T-cell (primary cell): Measurements from ENCODE around the gene TAF3. TPM values are rescaled to one million over a fixed set of nuclear protein-coding genes. Genes with fewer than 3 reads are reported as not detected.

Experiments used
- ATAC-seq, 4 experiments: fragments of 200-7000 bp in 3 of 4; fragments of 150-1000 bp in 1 of 4; cut with Tn5 transposase; replicated peaks in 1 of 4; 1 replicate in 3 of 4; 2 replicates in 1 of 4; pipeline ENCODE4 v1.10.0; 2021; ENCODE audit warnings: moderate library complexity in 3 of 4, mild to moderate bottlenecking in 2 of 4, moderate number of reproducible peaks in 1 of 4
- CTCF ChIA-PET, 2 donors: fragments of 300-600 bp; sonication (Branson Sonifier 250); formaldehyde crosslinking; loops; one replicate each; lab custom pipeline; 2022; ENCODE audit warnings: antibody characterized with exemption in 2 of 2; lab: Charles Lee
- POLR2A ChIA-PET, 2 donors: fragments of 300-600 bp; sonication (Branson Sonifier 250); formaldehyde crosslinking; loops; one replicate each; lab custom pipeline; 2022; ENCODE audit warnings: antibody characterized with exemption in 2 of 2; lab: Charles Lee
- DNase-seq, 35 experiments: peaks; one replicate each; pipeline versions ENCODE4 v3.0.0 to v3.0.0-alpha.2; 2013 to 2023
- H3K27ac ChIP-seq: one replicate; pipeline ENCODE4 v1.5.1; 2013; ENCODE audit warnings: low read length
- H3K27me3 ChIP-seq, 2 experiments: replicated peaks in 1 of 2; 1 replicate in 1 of 2; 2 replicates in 1 of 2; pipeline versions ENCODE4 v1.6.1 to v1.7.0; 2013; ENCODE audit warnings: low read length in 1 of 2, mixed read lengths in 1 of 2; ENCODE audit not compliant: control insufficient read depth in 2 of 2, insufficient read depth in 2 of 2; ENCODE audit errors: extremely low read depth in 1 of 2
- H3K36me3 ChIP-seq, 2 donors: 1 replicate in 1 of 2; 2 replicates in 1 of 2; pipeline versions ENCODE4 v1.6.1 to v1.7.0; 2013; ENCODE audit warnings: low read length in 1 of 2; ENCODE audit not compliant: control insufficient read depth in 2 of 2, insufficient read depth in 1 of 2; ENCODE audit errors: extremely low read depth in 1 of 2
- H3K4me1 ChIP-seq, 2 experiments: 1 replicate in 1 of 2; 2 replicates in 1 of 2; pipeline versions ENCODE4 v1.6.1 to v1.7.0; 2013; ENCODE audit warnings: low read length in 2 of 2, mixed read lengths in 1 of 2; ENCODE audit not compliant: insufficient read depth in 2 of 2, control insufficient read depth in 1 of 2; ENCODE audit errors: extremely low read depth in 1 of 2
- H3K4me3 ChIP-seq, 2 donors: 1 replicate in 1 of 2; 2 replicates in 1 of 2; pipeline versions ENCODE4 v1.5.1 to v1.7.0; 2013; ENCODE audit warnings: mild to moderate bottlenecking in 2 of 2, low read length in 1 of 2, moderate library complexity in 1 of 2; ENCODE audit not compliant: control insufficient read depth in 1 of 2; ENCODE audit errors: extremely low read depth in 1 of 2
- H3K9me3 ChIP-seq: 2 replicates; pipeline ENCODE4 v1.7.0; 2013
- H3K27ac Mint-ChIP-seq, 2 donors: one replicate each; pipeline ENCODE4 v1.8.0; 2020 to 2021; ENCODE audit warnings: mild to moderate bottlenecking in 2 of 2, mixed read lengths in 2 of 2
- H3K27me3 Mint-ChIP-seq, 2 donors: one replicate each; pipeline ENCODE4 v1.8.0; 2021 to 2022; ENCODE audit warnings: mixed read lengths in 2 of 2
- H3K36me3 Mint-ChIP-seq: one replicate; pipeline ENCODE4 v1.8.0; 2021; ENCODE audit warnings: mixed read lengths
- H3K4me1 Mint-ChIP-seq, 3 donors: one replicate each; pipeline ENCODE4 v1.8.0; 2020 to 2022; ENCODE audit warnings: mixed read lengths in 3 of 3, mild to moderate bottlenecking in 1 of 3
- H3K4me3 Mint-ChIP-seq, 3 donors: one replicate each; pipeline ENCODE4 v1.8.0; 2020 to 2022; ENCODE audit warnings: mild to moderate bottlenecking in 3 of 3, mixed read lengths in 3 of 3, moderate library complexity in 3 of 3
- H3K9me3 Mint-ChIP-seq, 3 donors: one replicate each; pipeline ENCODE4 v1.8.0; 2020 to 2022; ENCODE audit warnings: mixed read lengths in 3 of 3
- WGBS: methylation state at CpG from one replicate; pipeline ENCODE4 v1.1.5; 2013; ENCODE audit warnings: missing lambda C conversion rate; ENCODE audit not compliant: insufficient coverage; 5-methylcytosine and 5-hydroxymethylcytosine counted together
- total RNA-seq, 35 experiments: library from RNA in 6 of 35; stranded (reverse) in 6 of 35; fragments of 120-200 nt in 1 of 35; gene quantifications; one replicate each; pipeline versions ENCODE4 v1.2.1 to v1.2.4 and lab custom pipeline; 2013 to 2026

Gene TAF3
- total RNA-seq, 5 donors from 2014 or later (not counting 1 experiment from before 2014, with no cell fraction given), result 18.2 to 21.8 (median 20.0) TPM

GRCh38 chr10:8033812-8034465 is 215.6 kb downstream of the TAF3 start:
- H3K4me3 ChIP-seq, result peak overlapping the region; percentile 5 to 53
- ChIA-PET CTCF (interaction anchor here (0.6 to 0.7 kb wide), 6 partner anchors 9 to 1473 kb away, joined by 3 to 10 read pairs (median 4); no protein-coding TSS in a partner anchor), POLR2A (interaction anchor here in 1 of 2 donors (0.6 to 0.7 kb wide), 2 partner anchors 38 to 44 kb away, joined by 3 to 8 read pairs; no protein-coding TSS in a partner anchor)
- Mint-ChIP-seq H3K4me1 (peaks cover 27 to 32% (median 27%) of the 10 kb centered on the region in 3 donors), H3K4me3 (peak overlapping the region in 1 of 3 donors; percentile 34), H3K27ac (no peak overlapping the region), H3K27me3 (peaks cover 45 to 66% of the 10 kb centered on the region in 2 donors), H3K9me3 (peaks cover 0 to 6% (median 0%) of the 10 kb centered on the region in 3 donors), H3K36me3 (no peaks in the 10 kb centered on the region)
- peak in 1 of 4 experiments; percentile 49 for ATAC-seq
- H3K27ac ChIP-seq, result no peak overlapping the region
- no peaks in the 10 kb centered on the region for H3K9me3 ChIP-seq
- DNase-seq, result peak in 2 of 35 experiments; percentile 3 to 29
- WGBS, result 10% methylated on average over 36 of the region's 45 CpGs
- peaks cover 6 to 45% of the 10 kb centered on the region in 2 experiments for H3K4me1 ChIP-seq
- no peaks in the 10 kb centered on the region for H3K36me3 ChIP-seq
- H3K27me3 ChIP-seq, result peaks cover 9 to 70% of the 10 kb centered on the region in 2 experiments

- H3K9me3 Mint-ChIP-seq, result peaks cover 0 to 9% (median 2%) of the 10 kb centered on the region in 3 donors
- H3K27me3 Mint-ChIP-seq, result peaks cover 51 to 72% of the 10 kb centered on the region in 2 donors
- peak overlapping the region in 2 of 3 donors; percentile 57 to 70 for H3K4me3 Mint-ChIP-seq
- ATAC-seq (peak in 1 of 4 experiments; percentile 25), DNase-seq (peak in 1 of 35 experiments; percentile 29)
- ChIA-PET POLR2A (no interaction called here), CTCF (interaction anchor here in 1 of 2 donors (0.6 kb wide), 1 partner anchor 542 kb away, joined by 4 read pairs; no protein-coding TSS in a partner anchor)
- Histone ChIP-seq H3K36me3 (no peaks in the 10 kb centered on the region), H3K9me3 (no peaks in the 10 kb centered on the region), H3K27me3 (peaks cover 13 to 75% of the 10 kb centered on the region in 2 experiments), H3K4me3 (peak overlapping the region; percentile 5 to 53), H3K27ac (no peak overlapping the region), H3K4me1 (peaks cover 6 to 45% of the 10 kb centered on the region in 2 experiments)
- H3K4me1 Mint-ChIP-seq, result peaks cover 29 to 32% (median 31%) of the 10 kb centered on the region in 3 donors
- H3K27ac Mint-ChIP-seq, result no peak overlapping the region
- 4% methylated on average over 27 of the region's 37 CpGs for WGBS
- H3K36me3 Mint-ChIP-seq, result no peaks in the 10 kb centered on the region
Measured at GRCh38 chr10:8034466-8035005, 216.2 kb downstream of the TAF3 start.

- 11% methylated on average over 20 of the region's 32 CpGs for WGBS
- peak overlapping the region in 1 of 2 donors; percentile 58 for H3K4me3 ChIP-seq
- no peak overlapping the region for H3K27ac ChIP-seq
- Mint-ChIP-seq H3K4me1 (peaks cover 29 to 33% (median 32%) of the 10 kb centered on the region in 3 donors), H3K36me3 (no peaks in the 10 kb centered on the region), H3K27ac (peak overlapping the region in 1 of 2 donors; percentile 57), H3K27me3 (peaks cover 57 to 76% of the 10 kb centered on the region in 2 donors), H3K4me3 (peak overlapping the region; percentile 54 to 70 (median 57)), H3K9me3 (peaks cover 0 to 9% (median 2%) of the 10 kb centered on the region in 3 donors)
- peaks cover 16 to 81% of the 10 kb centered on the region in 2 experiments for H3K27me3 ChIP-seq
- ATAC-seq (peak in 1 of 4 experiments; percentile 41), DNase-seq (peak in 2 of 35 experiments; percentile 19 to 45)
- no peaks in the 10 kb centered on the region for H3K36me3 ChIP-seq
- H3K9me3 ChIP-seq, result no peaks in the 10 kb centered on the region
- CTCF ChIA-PET, result interaction anchor here in 1 of 2 donors (0.6 kb wide), 1 partner anchor 542 kb away, joined by 4 read pairs; no protein-coding TSS in a partner anchor
- POLR2A ChIA-PET, result no interaction called here
- H3K4me1 ChIP-seq, result peaks cover 6 to 45% of the 10 kb centered on the region in 2 experiments
Measured at GRCh38 chr10:8035006-8035640, 216.8 kb downstream of the TAF3 start.

- H3K27me3 ChIP-seq, result peaks cover 16 to 82% of the 10 kb centered on the region in 2 experiments
- H3K4me1 Mint-ChIP-seq, result peaks cover 29 to 33% (median 32%) of the 10 kb centered on the region in 3 donors
- ChIA-PET POLR2A (no interaction called here), CTCF (no interaction called here)
- DNase-seq, result peak in 1 of 35 experiments; percentile 21
- no peak overlapping the region for H3K27ac ChIP-seq
- peaks cover 0 to 9% (median 2%) of the 10 kb centered on the region in 3 donors for H3K9me3 Mint-ChIP-seq
- no peaks in the 10 kb centered on the region for H3K36me3 Mint-ChIP-seq
- H3K27ac Mint-ChIP-seq, result peak overlapping the region in 1 of 2 donors; percentile 57
- H3K9me3 ChIP-seq, result no peaks in the 10 kb centered on the region
- peak overlapping the region; percentile 54 to 70 (median 57) for H3K4me3 Mint-ChIP-seq
- WGBS, result 11% methylated on average over 21 of the region's 47 CpGs
- peaks cover 6 to 45% of the 10 kb centered on the region in 2 experiments for H3K4me1 ChIP-seq
- no peak for ATAC-seq
- H3K27me3 Mint-ChIP-seq, result peaks cover 64 to 77% of the 10 kb centered on the region in 2 donors
- H3K4me3 ChIP-seq, result peak overlapping the region in 1 of 2 donors; percentile 58
- H3K36me3 ChIP-seq, result no peaks in the 10 kb centered on the region
Measured at GRCh38 chr10:8035641-8036470, 217.6 kb downstream of the TAF3 start.

GRCh38 chr10:8036506-8037198 is 218.3 kb downstream of the TAF3 start:
- Mint-ChIP-seq H3K4me3 (peak overlapping the region in 2 of 3 donors; percentile 9 to 22), H3K4me1 (peaks cover 29 to 34% (median 34%) of the 10 kb centered on the region in 3 donors), H3K27me3 (peaks cover 66 to 79% of the 10 kb centered on the region in 2 donors), H3K36me3 (no peaks in the 10 kb centered on the region), H3K9me3 (peaks cover 0 to 9% (median 2%) of the 10 kb centered on the region in 3 donors), H3K27ac (no peak overlapping the region)
- H3K9me3 ChIP-seq, result no peaks in the 10 kb centered on the region
- no peak for ATAC-seq
- POLR2A ChIA-PET, result interaction anchor here in 1 of 2 donors (0.5 to 0.6 kb wide), 2 partner anchors 310 to 467 kb away, joined by 3 to 6 read pairs; no protein-coding TSS in a partner anchor
- no peak overlapping the region for H3K27ac ChIP-seq
- DNase-seq, result peak in 1 of 35 experiments; percentile 26
- peak overlapping the region in 1 of 2 donors; percentile 5 for H3K4me3 ChIP-seq
- peaks cover 6 to 45% of the 10 kb centered on the region in 2 experiments for H3K4me1 ChIP-seq
- WGBS, result 13% methylated on average over 3 of the region's 18 CpGs
- no peaks in the 10 kb centered on the region for H3K36me3 ChIP-seq
- peaks cover 18 to 76% of the 10 kb centered on the region in 2 experiments for H3K27me3 ChIP-seq
- CTCF ChIA-PET, result interaction anchor here in 1 of 2 donors (0.6 kb wide), 1 partner anchor 1258 kb away, joined by 4 read pairs; no protein-coding TSS in a partner anchor
